GM21723 (cell line): ENCODE results near the gene DRAM1.
A peak's percentile ranks its signal among the peaks of the same experiment; 100 is the strongest.
"Not testable (repeated sequence)": the region's sequence is repeated elsewhere in the genome, so short reads cannot be mapped to it uniquely, and the experiment has no call there.

ENCODE experiments used
- ATAC-seq: cut with Tn5 transposase; IDR thresholded peaks from one replicate; pipeline ENCODE4 v1.9.1; 2021; ENCODE audit warnings: mild to moderate bottlenecking, moderate library complexity; ENCODE audit not compliant: unreplicated experiment

The DRAM1 gene

GRCh38 chr12:101876861-101877805, at the start of gene DRAM1:
TSS of gene DRAM1 (plus strand) at chr12:101877580. CDS start at chr12:101877790, 210 bp downstream.
- peak; percentile 90 for ATAC-seq

GRCh38 chr12:101828463-101829196, 48.8 kb upstream of the DRAM1 start:
- ATAC-seq, result no peak

- ATAC-seq, result peak; percentile 18
These were observed 47.6 kb upstream of the DRAM1 start for GRCh38 chr12:101829639-101830366.

- ATAC-seq, result peak; percentile 95
These were observed 46.7 kb upstream of the DRAM1 start, which contains the start of gene GNPTAB for GRCh38 chr12:101830367-101831325. TSS of gene GNPTAB (minus strand) at chr12:101830959. CDS start at chr12:101830675, 284 bp downstream.

- ATAC-seq, result no peak
These were observed 45.4 kb upstream of the DRAM1 start for GRCh38 chr12:101832030-101832429.

GRCh38 chr12:101838628-101839323, 38.6 kb upstream of the DRAM1 start:
- ATAC-seq, result peak; percentile 66

GRCh38 chr12:101839324-101840283, 37.8 kb upstream of the DRAM1 start:
- no peak for ATAC-seq

GRCh38 chr12:101841069-101841468, 36.3 kb upstream of the DRAM1 start:
- ATAC-seq, result no peak

GRCh38 chr12:101845137-101845711, 32.2 kb upstream of the DRAM1 start:
- ATAC-seq, result no peak

GRCh38 chr12:101847325-101847724, 30.1 kb upstream of the DRAM1 start:
- ATAC-seq, result no peak

GRCh38 chr12:101850199-101850598, 27.2 kb upstream of the DRAM1 start:
- peak; percentile 42 for ATAC-seq

GRCh38 chr12:101852998-101853397, 24.4 kb upstream of the DRAM1 start:
- no peak for ATAC-seq

GRCh38 chr12:101854747-101855146, 22.6 kb upstream of the DRAM1 start:
- ATAC-seq, result peak; percentile 52

GRCh38 chr12:101855364-101855884, 22.0 kb upstream of the DRAM1 start:
- no peak for ATAC-seq

GRCh38 chr12:101855976-101856375, 21.4 kb upstream of the DRAM1 start:
- ATAC-seq, result no peak

GRCh38 chr12:101856614-101857013, 20.8 kb upstream of the DRAM1 start:
- not testable (repeated sequence) for ATAC-seq

GRCh38 chr12:101857043-101857558, 20.3 kb upstream of the DRAM1 start:
- ATAC-seq, result peak; percentile 38
